Breast epithelium (tissue), 4 donors: ENCODE measurements around the gene MC2R. TPM values are rescaled to one million over a fixed set of nuclear protein-coding genes. Genes with fewer than 3 reads are reported as not detected.

ENCODE experiments used
- DNase-seq, 2 donors: peaks; one replicate each; pipeline ENCODE4 v3.0.0-alpha.2; 2019; ENCODE audit warnings: low spot score in 2 of 2
- H3K27ac ChIP-seq, 2 donors: fragments of 200-600 bp; sonication (generic) in 1 of 2; one replicate each; pipeline ENCODE4 v1.5.1; 2016 to 2019; ENCODE audit warnings: mild to moderate bottlenecking in 1 of 2
- H3K27me3 ChIP-seq, 2 donors: fragments of 200-600 bp; sonication (generic) in 1 of 2; one replicate each; pipeline versions ENCODE4 v1.5.1 to v1.6.0; 2017 to 2019; ENCODE audit warnings: control low read depth in 1 of 2, mild to moderate bottlenecking in 1 of 2
- H3K36me3 ChIP-seq: fragments of 200-600 bp; one replicate; pipeline ENCODE4 v1.5.1; 2019
- H3K4me1 ChIP-seq, 2 donors: fragments of 200-600 bp; sonication (generic); one replicate each; pipeline ENCODE4 v1.5.1; 2016 to 2019; ENCODE audit warnings: control low read depth in 1 of 2
- H3K4me3 ChIP-seq, 3 donors: fragments of 200-600 bp; sonication (generic); 1 replicate in 2 of 3; 2 replicates in 1 of 3; pipeline ENCODE4 v1.5.1; 2016 to 2019; ENCODE audit warnings: mild to moderate bottlenecking in 3 of 3, moderate library complexity in 2 of 3
- H3K9me3 ChIP-seq, 2 donors: fragments of 200-600 bp; sonication (generic) in 1 of 2; one replicate each; pipeline ENCODE4 v1.5.1; 2016 to 2019; ENCODE audit warnings: control low read depth in 1 of 2
- CTCF ChIP-seq, 3 donors: fragments of 450-650 bp; IDR thresholded peaks; one replicate each; pipeline ENCODE4 v1.5.1; 2016 to 2017; ENCODE audit warnings: antibody characterized with exemption in 3 of 3, mild to moderate bottlenecking in 3 of 3, moderate library complexity in 3 of 3
- POLR2A ChIP-seq: fragments of 450-650 bp; IDR thresholded peaks from one replicate; pipeline ENCODE4 v1.6.1; 2016; ENCODE audit warnings: antibody characterized with exemption, mild to moderate bottlenecking, moderate library complexity
- POLR2AphosphoS5 ChIP-seq, 3 donors: sonication (generic); formaldehyde crosslinking; IDR thresholded peaks; one replicate each; pipeline ENCODE4 v1.6.1; 2017; ENCODE audit warnings: antibody characterized with exemption in 3 of 3
- intact Hi-C: fragments of 100-400 bp; cut with DNase I; formaldehyde crosslinking; loops from one replicate; pipeline ENCODE4 v1.15.1; 2023; ENCODE audit warnings: low total_unique reads
- total RNA-seq, 3 donors: library from RNA; depleted of rRNA; stranded (reverse); fragments of >200 nt; gene quantifications; one replicate each; pipeline ENCODE4 v1.1.0, GENCODE V29; 2016

Gene MC2R
- not detected for total RNA-seq

- no peaks in the 10 kb centered on the region for H3K27me3 ChIP-seq
- no peaks in the 10 kb centered on the region for H3K4me1 ChIP-seq
- intact Hi-C loops = no loop called here
- H3K27ac ChIP-seq = no peak within 1 kb of the TSS
- no peak within 1 kb of the TSS for H3K4me3 ChIP-seq
- H3K9me3 ChIP-seq = no peaks in the 10 kb centered on the region
- H3K36me3 ChIP-seq = no peaks in the 10 kb centered on the region
- TF ChIP-seq POLR2A (no peak), CTCF (IDR thresholded peaks at IDR 0.05) (no peak), POLR2AphosphoS5 (IDR thresholded peaks at IDR 0.05) (no peak)
- no peak for DNase-seq
These were observed at the start of gene MC2R for GRCh38 chr18:13915391-13915790. Gene MC2R, minus strand, starts transcription at chr18:13915536. Its CDS starts 30,018 bp downstream, at chr18:13885518.

GRCh38 chr18:13945811-13946210 lies 30.5 kb upstream of the MC2R start:
- Histone ChIP-seq H3K9me3 (peaks cover 6 to 7% of the 10 kb centered on the region in 2 donors), H3K27ac (no peak overlapping the region), H3K4me3 (no peak overlapping the region), H3K36me3 (no peaks in the 10 kb centered on the region), H3K4me1 (no peaks in the 10 kb centered on the region), H3K27me3 (no peaks in the 10 kb centered on the region)
- TF ChIP-seq POLR2A (no peak), POLR2AphosphoS5 (IDR thresholded peaks at IDR 0.05) (no peak), CTCF (IDR thresholded peaks at IDR 0.05) (no peak)
- intact Hi-C loops = no loop called here
- DNase-seq = no peak

- TF ChIP-seq POLR2A (no peak), POLR2AphosphoS5 (IDR thresholded peaks at IDR 0.05) (no peak), CTCF (IDR thresholded peaks at IDR 0.05) (no peak)
- no peaks in the 10 kb centered on the region for H3K36me3 ChIP-seq
- no peak overlapping the region for H3K27ac ChIP-seq
- peaks cover 6 to 7% of the 10 kb centered on the region in 2 donors for H3K9me3 ChIP-seq
- H3K4me1 ChIP-seq = no peaks in the 10 kb centered on the region
- no peak for DNase-seq
- no peak overlapping the region for H3K4me3 ChIP-seq
- H3K27me3 ChIP-seq = no peaks in the 10 kb centered on the region
- intact Hi-C loops = no loop called here
These were observed 28.0 kb upstream of the MC2R start for GRCh38 chr18:13943338-13943737.

- Histone ChIP-seq H3K27me3 (no peaks in the 10 kb centered on the region), H3K27ac (no peak overlapping the region), H3K9me3 (peaks cover 0 to 2% of the 10 kb centered on the region in 2 donors), H3K4me3 (no peak overlapping the region), H3K4me1 (no peaks in the 10 kb centered on the region), H3K36me3 (no peaks in the 10 kb centered on the region)
- intact Hi-C loops = no loop called here
- DNase-seq = no peak
- TF ChIP-seq CTCF (IDR thresholded peaks at IDR 0.05) = no peak
These were observed 25.0 kb upstream of the MC2R start for GRCh38 chr18:13940326-13940725.

- no peaks in the 10 kb centered on the region for H3K4me1 ChIP-seq
- no peak overlapping the region for H3K4me3 ChIP-seq
- no peak for DNase-seq
- no peaks in the 10 kb centered on the region for H3K36me3 ChIP-seq
- peaks cover 3 to 4% of the 10 kb centered on the region in 2 donors for H3K9me3 ChIP-seq
- H3K27ac ChIP-seq = no peak overlapping the region
- intact Hi-C loops = no loop called here
- H3K27me3 ChIP-seq = no peaks in the 10 kb centered on the region
- TF ChIP-seq CTCF (IDR thresholded peaks at IDR 0.05) (no peak), POLR2A (no peak)
These were observed 19.3 kb upstream of the MC2R start for GRCh38 chr18:13934676-13935075.
